Fibroblast of lung (primary cell): ENCODE results near the gene UGGT2. TPM values are rescaled to one million over a fixed set of nuclear protein-coding genes. Genes with fewer than 3 reads are reported as not detected.

Source experiments
- DNase-seq, 2 donors: peaks; one replicate each; pipeline versions ENCODE4 v3.0.0 to v3.0.0-alpha.2; 2010; ENCODE audit warnings: low read depth in 2 of 2
- H2AFZ ChIP-seq: 2 replicates; pipeline ENCODE4 v1.5.1; 2012; ENCODE audit warnings: low read length, control low read depth, inconsistent platforms
- H3K27ac ChIP-seq: 2 replicates; pipeline ENCODE4 v1.5.1; 2011; ENCODE audit warnings: low read length, control low read depth; ENCODE audit not compliant: insufficient read depth
- H3K27me3 ChIP-seq: 2 replicates; pipeline ENCODE4 v1.5.1; 2011; ENCODE audit warnings: mild to moderate bottlenecking, low read length; ENCODE audit not compliant: control insufficient read depth, insufficient read depth
- H3K36me3 ChIP-seq: 2 replicates; pipeline ENCODE4 v1.5.1; 2011; ENCODE audit warnings: low read length; ENCODE audit not compliant: control insufficient read depth, insufficient read depth
- H3K4me1 ChIP-seq: 2 replicates; pipeline ENCODE4 v1.5.1; 2011; ENCODE audit warnings: low read length; ENCODE audit not compliant: control insufficient read depth, insufficient read depth; ENCODE audit errors: extremely low read depth
- H3K4me2 ChIP-seq: 2 replicates; pipeline ENCODE4 v1.5.1; 2011; ENCODE audit warnings: low read length, control low read depth; ENCODE audit not compliant: insufficient read depth; ENCODE audit errors: extremely low read depth
- H3K4me3 ChIP-seq, 4 experiments: fragments of 200-600 bp in 1 of 4; sonication (generic) in 1 of 4; replicated peaks in 1 of 4; 2 replicates each; pipeline ENCODE4 v1.5.1; 2011 to 2016; ENCODE audit warnings: low read length in 4 of 4, low read depth in 3 of 4, mild to moderate bottlenecking in 3 of 4, control low read depth in 2 of 4, inconsistent platforms in 1 of 4, mixed read lengths in 1 of 4; ENCODE audit not compliant: insufficient read depth in 1 of 4; ENCODE audit errors: control extremely low read depth in 1 of 4
- H3K79me2 ChIP-seq: 2 replicates; pipeline ENCODE4 v1.5.1; 2012; ENCODE audit warnings: mild to moderate bottlenecking, low read length, inconsistent platforms; ENCODE audit not compliant: control insufficient read depth, insufficient read depth
- H3K9ac ChIP-seq: 2 replicates; pipeline ENCODE4 v1.5.1; 2011; ENCODE audit warnings: mild to moderate bottlenecking, low read length, control low read depth; ENCODE audit not compliant: insufficient read depth
- H3K9me3 ChIP-seq: 2 replicates; pipeline ENCODE4 v1.5.1; 2012; ENCODE audit warnings: low read depth, low read length; ENCODE audit not compliant: control insufficient read depth, insufficient read depth
- H4K20me1 ChIP-seq: 2 replicates; pipeline ENCODE4 v1.5.1; 2011; ENCODE audit warnings: low read length; ENCODE audit not compliant: control insufficient read depth, insufficient read depth; ENCODE audit errors: extremely low read depth
- EZH2 ChIP-seq: IDR thresholded peaks from 2 replicates; pipeline ENCODE4 v1.5.1; 2012; ENCODE audit warnings: low read length, control low read depth, mild to moderate bottlenecking; ENCODE audit errors: missing control alignments
- polyA plus RNA-seq, 2 donors: library from polyadenylated mRNA; depleted of rRNA in 1 of 2; stranded (reverse) in 1 of 2; unstranded in 1 of 2; fragments of >200 nt; gene quantifications; 2 replicates each; pipeline ENCODE4 v1.2.1, GENCODE V29; 2011 to 2012; ENCODE audit warnings: missing spikeins in 1 of 2
- total RNA-seq: library from RNA; depleted of rRNA; stranded (reverse); fragments of >200 nt; gene quantifications from 2 replicates; pipeline ENCODE4 v1.2.1, GENCODE V29; 2014
- TF ChIP-seq, protein P1 (sequence below), 2 donors: IDR thresholded peaks in 1 of 2; conservative IDR thresholded peaks in 1 of 2; 1 replicate in 1 of 2; 2 replicates in 1 of 2; pipeline ENCODE4 v1.5.1; 2011 to 2012; ENCODE audit warnings: low read length in 2 of 2, control low read depth in 1 of 2, inconsistent platforms in 1 of 2, low read depth in 1 of 2, mild to moderate bottlenecking in 1 of 2

The UGGT2 gene
- total and polyA plus RNA-seq, 2 donors (not counting 1 experiment from before 2014, with no cell fraction given) = 26.3 to 47.2 TPM

DNA sequence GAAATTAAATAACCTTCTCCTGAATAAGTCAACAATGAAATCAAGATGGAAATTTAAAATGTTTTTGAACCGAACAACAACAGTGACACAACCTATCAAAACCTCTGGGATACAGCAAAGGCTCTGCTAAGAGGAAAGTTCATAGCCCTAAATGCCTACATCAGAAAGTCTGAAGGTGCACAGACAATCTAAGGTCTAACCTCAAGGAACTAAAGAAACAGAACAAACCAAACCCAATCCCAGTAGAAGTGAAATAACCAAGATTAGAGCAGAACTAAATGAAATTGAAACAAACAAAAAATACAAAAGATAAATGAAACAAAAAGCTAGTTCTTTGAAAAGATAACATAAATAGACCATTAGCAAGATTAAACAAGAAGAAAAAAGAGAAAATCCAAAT is 9.0 kb downstream of the UGGT2 start:
- Histone ChIP-seq H3K36me3 (no peaks in the 10 kb centered on the region), H3K4me2 (no peak overlapping the region), H3K27ac (no peak overlapping the region), H4K20me1 (no peaks in the 10 kb centered on the region), H3K4me1 (no peaks in the 10 kb centered on the region), H3K79me2 (peaks cover 32% of the 10 kb centered on the region), H2AFZ (no peak overlapping the region), H3K27me3 (no peaks in the 10 kb centered on the region), H3K9ac (no peak overlapping the region), H3K9me3 (no peaks in the 10 kb centered on the region), H3K4me3 (no peak overlapping the region)
- no peak for DNase-seq
- TF ChIP-seq EZH2 = no peak
- TF ChIP-seq, protein P1, sequence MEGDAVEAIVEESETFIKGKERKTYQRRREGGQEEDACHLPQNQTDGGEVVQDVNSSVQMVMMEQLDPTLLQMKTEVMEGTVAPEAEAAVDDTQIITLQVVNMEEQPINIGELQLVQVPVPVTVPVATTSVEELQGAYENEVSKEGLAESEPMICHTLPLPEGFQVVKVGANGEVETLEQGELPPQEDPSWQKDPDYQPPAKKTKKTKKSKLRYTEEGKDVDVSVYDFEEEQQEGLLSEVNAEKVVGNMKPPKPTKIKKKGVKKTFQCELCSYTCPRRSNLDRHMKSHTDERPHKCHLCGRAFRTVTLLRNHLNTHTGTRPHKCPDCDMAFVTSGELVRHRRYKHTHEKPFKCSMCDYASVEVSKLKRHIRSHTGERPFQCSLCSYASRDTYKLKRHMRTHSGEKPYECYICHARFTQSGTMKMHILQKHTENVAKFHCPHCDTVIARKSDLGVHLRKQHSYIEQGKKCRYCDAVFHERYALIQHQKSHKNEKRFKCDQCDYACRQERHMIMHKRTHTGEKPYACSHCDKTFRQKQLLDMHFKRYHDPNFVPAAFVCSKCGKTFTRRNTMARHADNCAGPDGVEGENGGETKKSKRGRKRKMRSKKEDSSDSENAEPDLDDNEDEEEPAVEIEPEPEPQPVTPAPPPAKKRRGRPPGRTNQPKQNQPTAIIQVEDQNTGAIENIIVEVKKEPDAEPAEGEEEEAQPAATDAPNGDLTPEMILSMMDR (conservative IDR thresholded peaks at IDR 0.05 in 1 of 2, IDR thresholded peaks at IDR 0.05 in 1 of 2; ENCODE audit: low read depth in 1 of 2, low read length in 2 of 2) = no peak

DNA sequence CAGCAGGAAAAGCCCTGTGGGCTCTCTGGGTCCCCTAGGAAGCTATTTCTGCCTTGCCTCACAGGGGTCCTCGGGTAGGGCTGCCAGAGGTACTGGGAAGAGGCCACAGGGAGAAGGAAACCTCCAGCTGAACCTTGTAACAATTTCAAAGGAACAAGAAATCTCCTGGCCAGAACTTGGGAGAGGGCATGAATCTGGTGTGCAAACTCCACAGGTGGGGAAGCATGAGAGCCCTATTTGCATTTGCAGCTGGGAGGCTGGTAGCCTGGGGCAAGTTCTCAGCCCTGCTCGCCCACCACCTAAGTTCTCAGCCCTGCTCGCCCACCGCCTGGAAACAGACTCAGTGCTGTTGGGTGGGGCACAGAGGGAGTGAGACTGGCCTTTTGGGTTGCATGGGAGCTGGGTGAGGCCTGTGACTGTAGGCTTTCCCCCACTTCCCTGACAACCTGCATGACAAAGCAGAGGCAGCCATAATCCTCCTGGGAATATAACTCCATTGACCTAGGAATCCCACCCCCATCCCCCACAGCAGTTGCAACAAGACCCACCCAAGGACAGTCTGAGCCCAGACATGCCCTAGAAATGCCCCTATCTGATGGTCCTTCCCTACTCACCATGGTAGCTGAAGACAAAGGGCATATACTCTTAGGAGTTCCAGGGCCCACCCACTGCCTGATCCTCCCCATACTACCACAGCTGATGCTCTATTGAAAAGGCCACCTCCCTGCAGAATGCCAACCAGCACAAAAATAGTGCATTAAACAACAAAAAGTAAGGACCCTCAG is 11.7 kb downstream of the UGGT2 start:
- H3K27ac ChIP-seq = no peak overlapping the region
- no peaks in the 10 kb centered on the region for H3K36me3 ChIP-seq
- no peak overlapping the region for H2AFZ ChIP-seq
- no peaks in the 10 kb centered on the region for H3K9me3 ChIP-seq
- no peaks in the 10 kb centered on the region for H3K27me3 ChIP-seq
- TF ChIP-seq EZH2 = no peak
- TF ChIP-seq, protein P1 (conservative IDR thresholded peaks at IDR 0.05 in 1 of 2, IDR thresholded peaks at IDR 0.05 in 1 of 2; ENCODE audit: low read depth in 1 of 2, low read length in 2 of 2) = no peak
- no peaks in the 10 kb centered on the region for H3K4me1 ChIP-seq
- no peak for DNase-seq
- no peak overlapping the region for H3K4me3 ChIP-seq
- no peak overlapping the region for H3K9ac ChIP-seq
- H4K20me1 ChIP-seq = no peaks in the 10 kb centered on the region
- no peak overlapping the region for H3K4me2 ChIP-seq
- H3K79me2 ChIP-seq = peaks cover 28% of the 10 kb centered on the region

DNA sequence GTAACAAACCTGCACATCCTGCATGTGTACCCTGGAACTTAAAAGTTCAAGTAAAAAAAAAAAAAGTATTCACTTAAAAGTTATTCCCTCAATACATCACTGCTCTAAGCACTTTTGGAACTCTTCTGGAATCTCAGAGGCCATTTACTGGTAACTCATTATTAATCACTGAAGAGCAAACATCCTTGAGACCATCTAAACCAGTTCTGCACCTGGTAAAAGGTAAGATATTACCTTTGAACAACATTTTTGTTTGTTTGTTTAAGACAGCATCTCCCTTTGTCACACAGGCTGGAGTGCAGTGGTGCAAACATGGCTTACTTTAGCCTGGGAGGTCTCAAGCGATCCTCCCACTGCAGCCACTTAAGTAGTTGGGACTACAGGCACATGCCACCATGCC is 16.7 kb downstream of the UGGT2 start:
- Histone ChIP-seq H3K4me3 (no peak overlapping the region), H3K27ac (no peak overlapping the region), H3K9me3 (no peaks in the 10 kb centered on the region), H3K79me2 (peaks cover 27% of the 10 kb centered on the region), H3K36me3 (no peaks in the 10 kb centered on the region), H4K20me1 (no peaks in the 10 kb centered on the region), H2AFZ (no peak overlapping the region), H3K27me3 (no peaks in the 10 kb centered on the region), H3K4me2 (no peak overlapping the region), H3K4me1 (no peaks in the 10 kb centered on the region), H3K9ac (no peak overlapping the region)
- DNase-seq = no peak
- no peak for TF ChIP-seq EZH2
- TF ChIP-seq, protein P1 (conservative IDR thresholded peaks at IDR 0.05 in 1 of 2, IDR thresholded peaks at IDR 0.05 in 1 of 2; ENCODE audit: low read depth in 1 of 2, low read length in 2 of 2) = no peak
